ENCODE results near the gene CTTNBP2NL.

CTTNBP2NL gene, protein sequence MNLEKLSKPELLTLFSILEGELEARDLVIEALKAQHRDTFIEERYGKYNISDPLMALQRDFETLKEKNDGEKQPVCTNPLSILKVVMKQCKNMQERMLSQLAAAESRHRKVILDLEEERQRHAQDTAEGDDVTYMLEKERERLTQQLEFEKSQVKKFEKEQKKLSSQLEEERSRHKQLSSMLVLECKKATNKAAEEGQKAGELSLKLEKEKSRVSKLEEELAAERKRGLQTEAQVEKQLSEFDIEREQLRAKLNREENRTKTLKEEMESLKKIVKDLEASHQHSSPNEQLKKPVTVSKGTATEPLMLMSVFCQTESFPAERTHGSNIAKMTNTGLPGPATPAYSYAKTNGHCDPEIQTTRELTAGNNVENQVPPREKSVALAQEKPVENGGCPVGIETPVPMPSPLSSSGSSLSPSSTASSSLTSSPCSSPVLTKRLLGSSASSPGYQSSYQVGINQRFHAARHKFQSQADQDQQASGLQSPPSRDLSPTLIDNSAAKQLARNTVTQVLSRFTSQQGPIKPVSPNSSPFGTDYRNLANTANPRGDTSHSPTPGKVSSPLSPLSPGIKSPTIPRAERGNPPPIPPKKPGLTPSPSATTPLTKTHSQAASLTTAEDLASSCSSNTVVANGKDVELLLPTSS

DNA sequence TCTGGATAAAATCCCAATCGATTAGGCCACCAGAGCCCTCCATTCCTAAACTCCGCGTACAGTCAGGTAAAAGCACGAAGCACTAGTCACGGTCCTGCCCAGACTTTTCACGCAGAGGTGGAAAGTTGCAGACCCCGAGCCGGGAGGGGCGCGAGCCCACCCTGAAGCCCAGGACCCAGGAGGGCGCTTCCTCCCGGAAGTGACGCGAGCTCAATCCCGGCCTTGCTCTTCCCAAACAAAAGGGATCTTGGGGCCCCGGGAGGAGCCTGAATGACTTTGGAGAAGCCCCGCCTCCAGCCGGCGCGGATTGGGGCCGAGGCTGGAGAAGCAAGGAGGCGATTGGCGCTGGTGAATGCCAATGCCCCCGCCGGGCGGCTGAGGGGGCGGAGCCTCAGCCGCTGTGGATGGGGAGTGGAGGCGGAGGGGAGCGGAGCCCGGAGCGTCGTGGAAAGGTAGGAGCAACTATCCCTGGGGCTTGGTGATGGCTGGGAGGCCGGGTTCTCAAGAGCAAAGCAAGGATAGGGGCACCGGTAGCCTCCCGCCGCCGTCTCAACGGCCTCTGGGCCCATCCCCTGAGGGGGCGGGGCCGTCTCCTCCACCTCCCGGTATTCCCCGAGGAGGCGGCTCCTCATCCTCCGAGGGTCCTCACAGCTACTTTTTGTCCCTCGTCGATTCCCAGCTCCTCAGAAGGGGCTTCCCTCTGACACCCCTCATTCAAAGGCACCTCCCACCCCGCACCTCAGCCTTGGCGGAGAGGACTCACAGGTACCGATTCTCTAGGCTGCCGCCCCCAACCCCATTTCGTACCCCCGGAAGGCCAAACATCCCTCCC lies at the start of gene CTTNBP2NL:
Gene CTTNBP2NL (plus strand): TSS at position 394 of the 832 bp plus-strand sequence. CDS start 19,952 bp downstream, outside the sequence.
- DNase-seq = peak; percentile 76 to 78

DNA sequence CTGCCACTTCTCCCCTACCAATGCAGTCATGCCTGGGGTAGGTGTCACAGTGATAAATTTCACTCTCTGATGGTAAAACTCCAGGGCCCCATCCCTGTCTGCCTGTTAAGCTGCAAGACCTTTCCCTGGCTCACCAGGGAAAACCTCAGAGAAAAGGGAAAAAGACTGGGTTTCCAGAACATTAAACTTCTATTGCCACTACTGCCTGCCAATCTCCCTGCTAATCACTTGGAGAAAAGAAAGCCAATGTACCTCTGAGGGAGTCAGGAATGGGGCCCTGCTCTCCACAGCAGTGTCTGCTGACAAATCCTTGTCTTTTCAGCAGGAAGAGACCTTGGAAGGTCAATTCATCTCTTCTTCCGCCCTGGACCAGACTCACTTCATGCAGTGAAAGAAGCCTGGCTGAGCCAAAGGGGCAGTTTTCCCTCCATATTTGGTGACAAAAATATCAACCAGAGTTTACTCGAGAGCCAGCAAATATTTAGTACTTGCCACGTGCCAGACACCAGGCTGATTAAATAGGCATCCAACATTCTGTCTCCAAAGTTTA lies 49.1 kb upstream of the CTTNBP2NL start:
- DNase-seq = no peak

DNA sequence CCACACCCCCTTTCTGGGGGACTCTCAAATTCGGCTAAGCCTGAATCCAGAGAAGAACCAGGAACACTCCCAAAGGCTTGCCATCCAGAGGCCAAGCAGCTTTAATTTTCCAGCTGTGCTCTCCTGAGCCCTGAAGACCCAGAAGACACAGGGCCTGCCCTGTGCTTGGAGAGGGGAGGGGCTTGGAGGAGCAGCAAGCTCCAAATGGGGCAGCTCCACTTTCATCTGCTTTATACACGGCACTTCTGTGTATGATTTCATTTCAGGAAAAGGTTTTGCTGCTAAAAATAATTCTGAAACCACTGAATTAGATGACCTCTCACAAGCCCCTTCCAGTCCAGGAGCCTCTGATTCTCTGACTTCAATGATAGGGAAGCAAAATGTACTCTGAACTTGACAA lies 39.2 kb upstream of the CTTNBP2NL start:
- no peak for DNase-seq

DNA sequence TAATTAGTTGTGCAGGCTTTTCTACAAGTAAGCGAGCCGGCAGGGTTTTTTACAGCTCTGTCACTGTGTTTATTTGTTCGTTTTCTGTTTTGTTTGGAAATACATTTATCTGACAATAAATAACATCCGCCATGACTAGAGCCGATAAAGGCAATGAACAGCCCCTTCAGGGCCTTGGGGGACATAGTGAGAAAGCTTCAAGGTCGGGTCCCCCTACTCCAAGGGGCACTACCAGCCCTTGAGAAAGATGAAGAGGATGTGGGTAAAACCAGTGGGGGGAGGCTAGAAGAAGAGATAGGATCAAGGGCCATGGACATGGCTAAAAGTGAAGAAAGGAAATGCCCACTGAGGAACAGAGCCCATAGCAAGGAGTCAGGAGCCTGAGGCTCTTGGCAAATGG lies 38.5 kb upstream of the CTTNBP2NL start:
- DNase-seq = no peak

DNA sequence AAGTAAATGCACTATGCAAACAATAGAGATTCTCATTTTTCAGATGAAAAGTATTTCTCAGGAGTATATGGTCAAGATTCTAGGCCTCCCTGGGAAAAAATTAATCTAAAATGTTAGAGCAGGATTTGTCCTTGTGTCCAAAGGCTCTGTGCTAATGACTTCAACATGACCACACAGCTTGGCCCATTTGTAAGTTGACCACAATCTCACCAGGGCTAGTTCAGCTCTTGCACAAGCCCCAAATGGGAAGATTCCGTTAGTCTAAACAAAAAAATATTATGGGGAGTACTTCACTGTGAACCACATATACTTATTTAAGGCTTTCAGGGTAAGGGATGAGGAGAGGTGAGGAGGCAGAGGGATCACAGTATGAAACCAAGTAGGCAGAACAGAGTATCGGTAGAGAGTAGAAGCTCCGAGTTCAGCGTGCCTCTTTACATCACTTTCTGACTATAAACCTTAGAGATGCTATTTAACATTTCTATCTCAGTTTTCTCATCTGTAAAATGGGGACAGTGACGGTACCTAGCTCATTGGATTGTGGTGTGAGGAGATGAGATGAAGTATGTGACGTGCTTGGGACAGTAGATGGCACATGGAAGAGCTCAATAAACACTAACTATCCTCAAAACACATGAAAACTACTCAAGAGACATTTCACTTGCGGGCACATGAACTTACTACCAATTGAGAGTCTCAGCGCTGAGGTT lies 37.8 kb upstream of the CTTNBP2NL start:
- no peak for DNase-seq

DNA sequence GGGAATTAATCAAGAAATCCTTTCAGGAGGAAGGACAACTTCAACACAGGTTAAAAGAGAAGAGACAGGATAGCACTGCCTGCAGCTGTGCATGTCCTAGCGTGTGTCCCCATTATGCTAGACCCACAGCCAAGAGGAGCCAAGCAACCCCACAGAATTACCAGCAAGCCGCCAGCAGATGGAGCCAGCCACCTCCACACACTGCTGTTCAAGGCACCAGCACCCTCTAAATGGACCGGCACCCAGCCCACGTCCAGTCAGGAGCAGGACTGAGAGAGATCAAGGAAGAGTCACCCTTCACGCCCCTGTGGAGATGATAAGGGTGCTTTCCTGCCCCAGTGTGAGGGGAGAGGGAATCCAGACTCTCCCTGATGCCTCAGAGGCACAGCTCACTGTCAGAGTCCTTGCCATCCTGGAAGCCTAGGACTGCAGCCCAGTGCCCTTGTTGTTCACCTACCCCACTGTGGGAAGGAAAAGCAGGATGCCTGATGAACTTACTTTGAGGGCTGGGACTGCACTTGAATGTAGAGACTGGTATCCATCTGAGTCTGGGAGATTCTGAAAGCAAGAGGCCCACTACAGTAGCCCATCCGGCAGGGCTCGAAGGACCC lies 37.1 kb upstream of the CTTNBP2NL start:
- DNase-seq = peak; percentile 20 to 44

DNA sequence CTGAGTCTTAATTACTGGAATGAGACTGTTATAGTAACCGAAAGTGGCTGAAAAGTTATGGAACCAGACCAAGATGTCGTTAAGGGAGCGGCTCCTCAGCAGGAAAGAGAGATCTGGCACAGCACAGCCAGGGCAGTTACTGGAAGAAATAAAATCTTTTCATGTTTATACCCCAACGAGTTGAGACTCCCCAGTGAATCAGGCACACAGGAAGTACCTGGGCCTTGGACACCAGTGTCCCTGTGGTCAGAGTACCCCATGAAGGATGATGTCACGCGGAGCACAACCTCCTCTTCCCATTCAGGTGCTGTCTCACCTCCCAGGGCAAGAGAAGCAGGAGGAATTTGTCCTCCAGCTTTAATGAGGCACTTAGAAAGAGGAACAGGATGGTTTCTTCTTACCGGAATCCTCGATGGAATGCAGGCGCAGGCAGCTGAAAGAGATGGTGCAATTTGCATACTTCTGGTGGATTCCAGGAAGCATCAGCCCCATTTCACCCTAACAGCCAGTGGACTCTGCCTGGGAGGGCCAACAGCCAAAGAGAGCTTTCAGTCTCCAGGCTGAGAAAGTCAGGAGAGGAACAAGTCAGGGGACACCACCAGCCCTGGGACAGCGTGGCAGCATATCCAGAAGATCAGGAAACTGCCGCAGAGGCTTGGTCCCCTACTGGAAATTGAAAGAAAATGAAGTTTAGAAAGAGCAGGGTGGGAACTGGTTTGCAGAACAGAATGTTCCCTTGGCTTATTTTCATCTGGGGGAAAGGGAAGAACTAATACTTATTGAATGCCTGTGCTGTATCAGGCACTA lies 35.9 kb upstream of the CTTNBP2NL start:
- DNase-seq = no peak

DNA sequence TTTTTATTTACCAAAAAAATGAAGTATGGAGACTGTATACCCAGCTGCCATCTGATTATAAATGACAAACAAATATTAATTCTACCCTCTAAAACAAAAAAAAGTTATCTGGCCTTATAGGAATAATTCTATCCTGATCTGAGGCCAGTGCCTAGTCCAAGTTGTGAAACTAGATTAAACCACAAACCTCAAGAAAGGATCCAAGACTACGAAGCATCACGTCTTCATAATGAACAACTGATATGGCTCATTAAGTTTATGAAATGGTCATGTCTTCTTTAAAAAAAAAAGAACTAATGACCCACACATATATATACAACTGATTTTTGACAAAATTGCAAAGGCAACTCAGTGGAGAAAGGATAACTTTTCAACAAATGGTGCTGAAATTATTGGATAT lies 32.4 kb upstream of the CTTNBP2NL start:
- no peak for DNase-seq

DNA sequence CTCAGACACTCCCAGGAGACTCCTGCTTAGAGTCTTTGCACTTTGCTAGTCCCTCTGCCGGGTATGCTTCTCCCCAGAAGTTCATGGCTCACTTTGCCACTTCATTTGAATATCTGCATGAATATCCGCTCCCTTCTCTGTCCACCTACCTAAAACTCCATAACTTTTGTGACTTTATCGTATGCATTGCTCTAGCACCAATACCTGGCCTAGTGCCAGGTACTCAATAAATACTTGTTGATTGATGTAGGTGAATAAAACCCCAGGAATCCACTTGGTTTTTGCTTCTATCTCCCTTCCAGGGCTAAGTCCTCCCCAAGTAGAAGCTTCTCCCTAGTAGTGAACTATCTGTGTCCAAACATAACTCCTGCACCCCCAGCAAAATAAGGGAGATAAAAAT lies 27.8 kb upstream of the CTTNBP2NL start:
- DNase-seq = no peak

DNA sequence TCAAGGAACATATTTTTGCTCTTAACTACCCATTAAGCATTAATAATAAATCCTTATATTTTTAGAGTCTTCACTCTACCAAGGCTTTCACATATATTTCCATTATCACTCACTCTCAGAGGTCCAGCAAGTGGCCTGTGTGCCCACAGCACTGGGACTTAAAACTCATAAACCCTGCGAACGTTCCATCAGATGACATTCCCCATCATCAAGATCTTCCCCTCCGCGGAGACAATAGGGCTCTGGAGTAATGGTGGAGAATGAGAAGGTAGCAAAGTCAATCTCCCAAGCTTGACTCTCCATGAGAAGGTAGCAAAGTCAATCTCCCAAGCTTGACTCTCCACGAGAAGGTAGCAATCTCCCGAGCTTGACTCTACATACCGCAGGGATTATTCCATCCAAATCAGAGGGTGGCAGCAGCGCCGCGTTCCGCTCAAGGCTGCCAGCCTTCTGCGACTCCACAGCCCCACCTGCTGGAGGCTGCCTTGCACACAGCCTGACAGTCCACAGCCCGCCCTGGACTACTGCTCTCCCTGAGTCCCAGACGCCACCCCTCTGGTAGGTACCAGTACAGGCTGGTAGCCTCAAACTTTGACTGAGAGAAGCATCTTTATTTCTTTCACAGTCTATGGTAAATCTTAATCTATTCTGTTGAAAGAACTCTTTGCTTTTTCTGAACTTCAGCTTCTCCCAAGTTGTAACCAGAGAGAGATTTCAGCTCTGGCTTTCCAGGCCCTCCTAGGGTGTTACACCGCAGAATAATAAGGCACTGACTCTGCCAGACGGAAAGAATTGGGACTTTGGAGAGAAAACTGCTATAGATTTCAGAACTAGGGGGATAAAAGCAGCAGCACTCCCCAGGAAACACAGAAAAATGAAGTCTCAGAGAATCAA lies 26.4 kb upstream of the CTTNBP2NL start:
- peak; percentile 83 to 92 for DNase-seq

DNA sequence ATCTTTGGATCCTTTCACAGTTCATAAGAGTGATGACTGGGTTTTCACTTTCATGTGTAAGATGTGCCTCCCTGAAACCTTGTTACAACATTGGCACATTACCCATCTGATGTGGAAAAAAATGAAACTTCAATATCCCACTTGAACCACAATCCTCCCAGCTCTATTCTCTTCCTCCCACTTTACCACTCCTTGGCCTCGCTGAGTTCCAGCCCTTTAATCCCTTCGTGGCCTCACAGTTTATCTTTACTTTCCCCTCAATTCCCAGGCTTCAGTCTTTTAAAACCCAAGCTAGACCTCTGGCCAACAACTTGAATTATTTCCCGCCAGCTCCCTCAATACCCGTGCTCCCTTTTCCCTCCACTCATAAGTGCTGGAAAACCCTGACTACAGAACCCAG lies 25.0 kb upstream of the CTTNBP2NL start:
- no peak for DNase-seq

DNA sequence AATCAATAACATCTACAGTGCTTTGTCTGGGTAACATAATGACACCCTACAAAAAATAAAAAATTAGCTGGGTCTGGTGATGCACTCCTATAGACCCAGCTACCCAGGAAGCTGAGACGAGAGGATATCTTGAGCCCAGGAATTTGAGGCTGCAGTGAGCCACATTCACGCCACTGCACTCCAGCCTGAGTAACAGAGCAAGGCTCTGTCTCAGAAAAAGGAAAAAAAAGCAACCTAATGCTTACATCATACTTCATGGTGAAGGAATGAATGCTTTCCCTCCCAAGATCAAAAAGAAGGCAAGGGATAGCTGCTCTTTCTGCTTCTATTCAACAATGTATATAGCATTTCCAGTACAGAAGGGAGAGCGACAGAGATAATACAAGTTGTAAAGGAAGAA lies 24.2 kb upstream of the CTTNBP2NL start:
- DNase-seq = no peak

DNA sequence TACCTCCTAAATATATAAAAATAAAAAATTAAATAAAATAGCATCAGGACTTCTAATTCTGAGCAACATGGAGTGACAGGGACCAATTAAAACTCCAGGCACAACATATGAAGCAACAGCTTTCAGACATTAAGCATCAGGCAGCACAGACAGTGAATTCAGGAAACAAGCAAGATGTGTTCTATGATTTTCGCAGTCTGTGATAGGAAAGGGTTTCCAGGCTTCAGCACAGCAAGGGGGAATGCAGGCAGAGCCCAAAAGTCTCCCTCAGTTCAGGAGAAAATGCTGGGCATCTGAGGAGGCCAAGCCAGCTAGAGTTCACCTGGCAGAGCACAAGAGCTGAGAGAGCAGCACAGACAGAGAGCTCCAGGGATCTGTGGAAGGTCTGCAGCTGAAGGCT lies 22.2 kb upstream of the CTTNBP2NL start:
- no peak for DNase-seq

DNA sequence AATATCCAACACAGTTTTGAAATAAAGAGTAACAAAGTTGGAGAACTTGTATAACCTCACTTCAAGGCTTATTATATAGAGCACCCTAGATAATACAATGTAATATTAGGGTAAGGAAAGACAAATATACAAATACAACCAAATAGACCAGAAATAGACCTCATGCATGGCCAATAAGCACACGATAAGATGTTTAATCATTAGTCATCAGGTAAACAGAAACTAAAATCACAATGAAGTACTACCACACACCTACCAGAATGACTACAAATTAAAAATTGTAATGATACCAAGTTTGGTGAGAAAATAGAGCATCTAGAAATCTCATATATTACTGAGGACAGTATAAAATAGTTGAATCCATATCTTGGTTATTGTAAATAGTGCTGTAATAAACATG lies 20.3 kb upstream of the CTTNBP2NL start:
- DNase-seq = no peak

DNA sequence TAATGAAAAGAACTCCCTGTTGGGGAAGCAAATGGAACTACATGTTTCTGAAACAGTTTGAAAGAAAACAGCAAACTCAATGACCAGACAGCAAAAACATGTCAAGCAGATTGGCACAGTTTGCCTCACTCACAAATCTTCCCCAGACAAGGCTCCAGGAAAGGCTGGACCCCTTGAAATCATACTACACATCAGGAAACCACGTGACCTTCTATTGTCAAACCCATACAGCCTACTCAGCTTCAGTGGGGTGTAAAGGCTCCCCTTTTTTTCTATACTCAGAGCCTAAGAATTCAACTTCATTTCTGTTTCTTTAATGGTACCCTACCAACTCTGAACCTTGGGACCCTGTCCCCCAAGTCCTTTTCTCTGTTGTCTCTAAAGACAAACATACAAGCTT lies 15.7 kb upstream of the CTTNBP2NL start:
- no peak for DNase-seq

DNA sequence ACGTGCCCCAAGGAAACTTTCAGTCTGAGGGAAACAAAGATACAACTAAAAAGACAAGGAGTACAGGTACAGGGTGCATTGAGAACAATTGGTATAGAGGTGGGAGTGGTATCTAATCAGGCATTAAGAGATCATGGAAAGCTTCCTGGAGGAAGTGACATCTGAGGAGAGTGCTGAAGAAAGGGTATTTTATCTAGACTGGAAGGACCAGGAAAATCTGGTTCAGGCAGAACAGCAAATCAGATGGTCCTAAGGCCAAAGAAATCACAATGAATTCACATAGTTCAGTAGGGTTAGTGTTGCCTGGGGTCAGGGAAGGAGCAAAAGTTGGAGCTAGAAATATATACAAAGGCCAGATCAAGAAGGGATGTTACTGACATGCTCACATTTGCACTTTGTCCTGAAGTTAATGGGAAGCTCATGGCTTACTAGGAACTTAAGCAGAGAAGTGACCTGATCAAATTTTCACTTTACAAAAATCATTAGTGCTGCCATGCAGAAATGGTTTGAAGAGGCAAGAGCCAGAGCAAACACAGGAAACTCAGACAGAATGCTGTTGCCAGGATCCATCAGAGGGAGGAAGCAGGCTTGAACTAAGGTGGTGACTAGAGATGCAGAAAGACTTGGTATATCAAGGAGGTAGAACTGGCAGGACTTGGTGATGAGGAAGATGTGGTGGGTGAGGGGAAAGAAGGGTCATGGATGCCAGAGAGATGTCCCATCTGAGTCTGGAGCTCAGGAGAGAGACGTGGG lies 14.5 kb upstream of the CTTNBP2NL start:
- DNase-seq = no peak

DNA sequence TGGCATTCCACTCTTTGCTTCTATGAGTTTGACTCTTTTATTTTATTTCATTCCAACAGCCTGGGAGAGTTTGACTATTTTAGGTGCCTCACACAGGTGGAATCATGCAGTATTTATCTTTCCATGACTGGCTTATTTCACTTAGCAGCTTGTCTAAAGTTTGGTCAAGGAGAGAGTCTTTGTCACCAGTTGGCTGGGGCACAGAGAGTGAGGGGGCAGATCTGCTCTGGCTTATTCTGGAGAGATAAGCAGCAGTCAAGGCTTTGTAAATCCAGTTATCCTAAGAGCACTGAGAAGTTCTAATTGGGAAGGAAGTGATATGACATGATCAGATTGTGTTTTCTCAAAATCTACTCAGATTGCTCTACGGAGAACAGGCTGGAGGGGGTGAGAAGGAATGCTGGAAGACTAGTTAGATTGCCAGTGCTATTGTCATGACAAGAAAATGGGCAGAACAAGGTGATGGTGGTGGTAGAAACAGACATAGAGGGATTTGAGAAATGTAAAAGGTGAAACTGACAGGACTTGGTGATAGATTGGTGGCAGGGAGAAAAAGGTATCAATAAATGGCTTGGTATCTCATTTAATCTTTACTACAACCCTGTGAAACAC lies 12.1 kb upstream of the CTTNBP2NL start:
- DNase-seq = no peak

DNA sequence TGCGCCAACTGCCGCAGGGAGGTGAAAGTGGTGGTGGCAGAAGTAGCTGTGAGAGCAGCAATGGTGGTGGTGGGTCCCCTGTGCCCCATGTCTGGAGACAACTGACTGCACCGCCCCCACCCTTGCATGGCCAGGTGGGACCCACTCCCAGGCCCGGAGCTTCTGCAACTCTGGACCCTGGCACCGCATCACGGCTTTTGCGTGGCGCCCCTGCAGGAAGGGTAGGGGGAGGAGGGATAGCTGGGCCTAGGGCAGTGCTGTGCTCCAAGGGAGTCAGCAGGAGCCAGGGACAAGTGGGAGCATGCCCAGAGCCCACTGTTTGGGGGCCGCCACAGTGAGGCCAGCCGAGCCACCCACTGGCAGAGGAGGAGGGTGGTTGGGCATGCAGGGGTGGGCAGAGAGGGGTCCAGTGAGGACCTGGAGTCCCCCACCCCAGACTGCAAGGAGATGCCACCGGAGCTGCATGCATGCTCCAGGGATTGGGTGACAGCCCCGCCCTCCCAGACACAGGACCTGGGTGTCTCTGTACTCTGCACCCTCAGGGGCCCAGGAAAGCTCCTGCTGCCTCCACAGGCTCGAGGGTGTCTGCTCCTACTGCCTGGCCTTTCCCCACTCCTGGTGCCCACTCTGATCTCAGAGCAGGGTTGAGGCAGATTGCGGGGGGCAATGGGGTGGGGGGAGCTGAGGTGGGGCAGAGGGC lies 9.8 kb upstream of the CTTNBP2NL start:
- DNase-seq = no peak

All from Kasumi-1 (cell line).